Suprapubic skin (tissue), 4 donors: ENCODE data around the gene TAX1BP1. TPM values are rescaled to one million over a fixed set of nuclear protein-coding genes. Genes with fewer than 3 reads are reported as not detected.

Experiments used
- DNase-seq, 2 donors: peaks; one replicate each; pipeline ENCODE4 v3.0.0-alpha.2; 2019; ENCODE audit warnings: low spot score in 2 of 2
- H3K27ac ChIP-seq: fragments of 200-600 bp; sonication (generic); one replicate; pipeline ENCODE4 v1.5.1; 2019
- H3K27me3 ChIP-seq: fragments of 200-600 bp; sonication (generic); one replicate; pipeline ENCODE4 v1.5.1; 2019
- H3K36me3 ChIP-seq: fragments of 200-600 bp; sonication (generic); one replicate; pipeline ENCODE4 v1.5.1; 2019
- H3K4me1 ChIP-seq: fragments of 200-600 bp; sonication (generic); one replicate; pipeline ENCODE4 v1.5.1; 2019
- H3K4me3 ChIP-seq: fragments of 200-600 bp; sonication (generic); one replicate; pipeline ENCODE4 v1.5.1; 2019; ENCODE audit warnings: mild to moderate bottlenecking
- H3K9me3 ChIP-seq: fragments of 200-600 bp; sonication (generic); one replicate; pipeline ENCODE4 v1.5.1; 2019
- EP300 ChIP-seq: sonication (generic); formaldehyde crosslinking; IDR thresholded peaks from one replicate; pipeline ENCODE4 v1.6.1; 2017; ENCODE audit warnings: antibody characterized with exemption
- POLR2A ChIP-seq, 2 donors: fragments of 450-650 bp; IDR thresholded peaks; one replicate each; pipeline ENCODE4 v1.6.1; 2017; ENCODE audit warnings: antibody characterized with exemption in 2 of 2, mild to moderate bottlenecking in 2 of 2, moderate library complexity in 2 of 2
- POLR2AphosphoS5 ChIP-seq, 3 donors: sonication (generic); formaldehyde crosslinking; IDR thresholded peaks; one replicate each; pipeline ENCODE4 v1.6.1; 2017; ENCODE audit warnings: antibody characterized with exemption in 3 of 3
- WGBS: methylation state at CpG from one replicate; pipeline ENCODE4 v1.1.5; 2018; 5-methylcytosine and 5-hydroxymethylcytosine counted together
- total RNA-seq, 4 donors: library from RNA; depleted of rRNA; stranded (reverse); fragments of >200 nt; gene quantifications; one replicate each; pipeline ENCODE4 v1.1.0, GENCODE V29; 2016
- TF ChIP-seq, protein P1 (sequence below), 2 donors: fragments of 200-600 bp in 1 of 2; fragments of 450-650 bp in 1 of 2; sonication (generic) in 1 of 2; IDR thresholded peaks; one replicate each; pipeline ENCODE4 v1.5.1; 2016 to 2019; ENCODE audit warnings: antibody characterized with exemption in 2 of 2, mild to moderate bottlenecking in 1 of 2, moderate library complexity in 1 of 2

The TAX1BP1 gene
- total RNA-seq, 4 donors from 2014 or later, result 67.5 to 98.3 (median 84.5) TPM

DNA sequence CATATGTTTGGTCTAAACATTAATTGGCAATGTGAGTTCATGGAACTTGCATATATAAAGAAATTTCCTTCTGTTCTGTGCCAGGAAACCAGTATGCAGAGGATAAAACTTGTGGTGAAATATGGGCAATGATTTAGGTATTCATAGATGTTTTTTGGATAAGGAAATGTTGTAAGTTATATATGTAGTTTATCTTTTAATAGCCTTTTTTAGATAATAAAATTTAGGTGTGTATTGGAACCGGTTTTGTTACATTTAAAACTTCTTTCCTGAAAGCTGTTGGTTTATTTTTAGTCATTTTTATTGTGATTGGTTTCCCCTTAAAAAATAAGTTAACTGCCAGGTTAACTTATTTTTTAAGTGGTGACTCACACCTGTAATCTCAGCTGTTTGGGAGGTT, 22.1 kb downstream of the TAX1BP1 start:
- no peaks in the 10 kb centered on the region for H3K9me3 ChIP-seq
- H3K27ac ChIP-seq, result no peak overlapping the region
- WGBS, result 75% methylated on average over 1 of the region's 1 CpG
- H3K4me1 ChIP-seq, result no peaks in the 10 kb centered on the region
- no peak overlapping the region for H3K4me3 ChIP-seq
- peaks cover 35% of the 10 kb centered on the region for H3K36me3 ChIP-seq
- TF ChIP-seq, protein P1, sequence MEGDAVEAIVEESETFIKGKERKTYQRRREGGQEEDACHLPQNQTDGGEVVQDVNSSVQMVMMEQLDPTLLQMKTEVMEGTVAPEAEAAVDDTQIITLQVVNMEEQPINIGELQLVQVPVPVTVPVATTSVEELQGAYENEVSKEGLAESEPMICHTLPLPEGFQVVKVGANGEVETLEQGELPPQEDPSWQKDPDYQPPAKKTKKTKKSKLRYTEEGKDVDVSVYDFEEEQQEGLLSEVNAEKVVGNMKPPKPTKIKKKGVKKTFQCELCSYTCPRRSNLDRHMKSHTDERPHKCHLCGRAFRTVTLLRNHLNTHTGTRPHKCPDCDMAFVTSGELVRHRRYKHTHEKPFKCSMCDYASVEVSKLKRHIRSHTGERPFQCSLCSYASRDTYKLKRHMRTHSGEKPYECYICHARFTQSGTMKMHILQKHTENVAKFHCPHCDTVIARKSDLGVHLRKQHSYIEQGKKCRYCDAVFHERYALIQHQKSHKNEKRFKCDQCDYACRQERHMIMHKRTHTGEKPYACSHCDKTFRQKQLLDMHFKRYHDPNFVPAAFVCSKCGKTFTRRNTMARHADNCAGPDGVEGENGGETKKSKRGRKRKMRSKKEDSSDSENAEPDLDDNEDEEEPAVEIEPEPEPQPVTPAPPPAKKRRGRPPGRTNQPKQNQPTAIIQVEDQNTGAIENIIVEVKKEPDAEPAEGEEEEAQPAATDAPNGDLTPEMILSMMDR (IDR thresholded peaks at IDR 0.05), result no peak
- TF ChIP-seq POLR2A (IDR thresholded peaks at IDR 0.05), result no peak
- TF ChIP-seq EP300, result no peak
- TF ChIP-seq POLR2AphosphoS5 (IDR thresholded peaks at IDR 0.05), result no peak
- DNase-seq, result no peak
- H3K27me3 ChIP-seq, result no peaks in the 10 kb centered on the region

GRCh38 chr7:27763983-27764508, 24.1 kb downstream of the TAX1BP1 start:
- WGBS, result 83% methylated on average over 2 of the region's 2 CpGs
- TF ChIP-seq EP300, result no peak
- TF ChIP-seq, protein P1 (IDR thresholded peaks at IDR 0.05), result no peak
- Histone ChIP-seq H3K36me3 (peaks cover 24% of the 10 kb centered on the region), H3K27me3 (no peaks in the 10 kb centered on the region), H3K4me3 (no peak overlapping the region), H3K9me3 (no peaks in the 10 kb centered on the region), H3K4me1 (no peaks in the 10 kb centered on the region), H3K27ac (no peak overlapping the region)
- DNase-seq, result no peak

DNA sequence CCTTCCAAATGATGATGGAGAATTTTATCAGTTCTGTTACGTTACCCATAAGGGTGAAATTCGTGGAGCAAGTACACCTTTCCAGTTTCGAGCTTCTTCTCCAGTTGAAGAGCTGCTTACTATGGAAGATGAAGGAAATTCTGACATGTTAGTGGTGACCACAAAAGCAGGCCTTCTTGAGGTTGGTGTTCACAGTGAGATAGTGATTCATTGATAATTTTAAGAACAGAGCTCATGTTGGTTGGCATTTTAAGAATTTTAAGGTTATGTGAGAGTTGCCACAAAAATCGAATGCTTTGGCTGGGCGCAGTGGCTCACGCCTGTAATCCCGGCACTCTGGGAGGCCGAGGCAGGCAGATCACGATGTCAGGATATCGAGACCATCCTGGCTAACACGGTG, 25.9 kb downstream of the TAX1BP1 start:
- H3K4me3 ChIP-seq, result no peak overlapping the region
- H3K27ac ChIP-seq, result no peak overlapping the region
- H3K9me3 ChIP-seq, result no peaks in the 10 kb centered on the region
- no peaks in the 10 kb centered on the region for H3K4me1 ChIP-seq
- TF ChIP-seq, protein P1 (IDR thresholded peaks at IDR 0.05), result no peak
- no peak for TF ChIP-seq POLR2A (IDR thresholded peaks at IDR 0.05)
- TF ChIP-seq EP300, result no peak
- no peak for TF ChIP-seq POLR2AphosphoS5 (IDR thresholded peaks at IDR 0.05)
- DNase-seq, result no peak
- no peaks in the 10 kb centered on the region for H3K27me3 ChIP-seq
- WGBS, result 94% methylated on average over 11 of the region's 11 CpGs
- H3K36me3 ChIP-seq, result peaks cover 29% of the 10 kb centered on the region

- TF ChIP-seq POLR2A (IDR thresholded peaks at IDR 0.05) (no peak), POLR2AphosphoS5 (IDR thresholded peaks at IDR 0.05) (no peak)
- TF ChIP-seq, protein P1 (IDR thresholded peaks at IDR 0.05), result no peak
- Histone ChIP-seq H3K4me1 (no peaks in the 10 kb centered on the region), H3K9me3 (no peaks in the 10 kb centered on the region), H3K36me3 (peaks cover 30% of the 10 kb centered on the region), H3K27ac (no peak overlapping the region), H3K4me3 (no peak overlapping the region), H3K27me3 (no peaks in the 10 kb centered on the region)
- DNase-seq, result no peak
These were observed 27.4 kb downstream of the TAX1BP1 start for GRCh38 chr7:27767374-27767773.

DNA sequence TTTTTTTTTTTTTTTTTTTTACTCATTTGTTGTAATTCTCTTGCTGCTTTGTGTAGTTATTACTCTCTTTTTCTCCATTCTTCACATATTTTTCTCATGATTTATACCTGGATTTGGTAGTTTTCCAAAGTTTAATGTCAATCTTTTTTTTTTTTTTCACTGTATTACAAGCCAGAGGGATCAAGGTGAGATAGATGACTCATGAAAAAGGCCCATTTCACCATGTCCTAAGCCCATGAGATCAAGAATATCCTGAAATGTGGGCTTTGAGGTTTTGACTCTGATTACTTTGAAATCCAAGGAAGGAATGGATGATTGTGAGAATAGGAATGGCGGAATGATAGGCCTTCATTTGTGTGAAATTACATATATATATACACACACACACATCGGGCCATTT, 31.1 kb downstream of the TAX1BP1 start:
- Histone ChIP-seq H3K4me1 (no peaks in the 10 kb centered on the region), H3K36me3 (peaks cover 25% of the 10 kb centered on the region), H3K27ac (no peak overlapping the region), H3K27me3 (no peaks in the 10 kb centered on the region), H3K9me3 (no peaks in the 10 kb centered on the region), H3K4me3 (no peak overlapping the region)
- TF ChIP-seq POLR2AphosphoS5 (IDR thresholded peaks at IDR 0.05) (no peak), POLR2A (IDR thresholded peaks at IDR 0.05) (no peak), EP300 (no peak)
- TF ChIP-seq, protein P1 (IDR thresholded peaks at IDR 0.05), result no peak
- no peak for DNase-seq
- 98% methylated on average over 2 of the region's 2 CpGs for WGBS
